ENCODE data around the gene TNS1.
"Not testable (repeated sequence)": the region's sequence is repeated elsewhere in the genome, so short reads cannot be mapped to it uniquely, and the experiment has no call there.

Gene TNS1

DNA sequence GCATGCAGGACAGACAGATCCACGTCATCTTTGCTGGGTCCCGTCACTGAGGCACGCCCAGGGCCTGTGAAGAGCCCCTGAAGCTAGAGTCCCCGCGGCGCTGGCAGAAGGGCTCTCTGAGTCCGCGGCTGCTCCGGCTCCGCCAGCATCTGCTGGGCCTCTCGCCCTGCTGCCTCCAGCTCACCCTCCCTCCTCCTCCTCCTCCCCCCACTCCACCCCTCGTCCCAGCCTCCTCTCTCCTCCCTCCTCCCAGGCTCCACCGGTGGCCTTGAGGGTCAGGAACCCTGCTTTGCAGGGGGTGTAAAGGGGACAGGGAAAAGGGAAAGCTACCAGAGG, at the start of gene TNS1:
TNS1 (minus strand) TSS at position 151 of the 336 bp plus-strand sequence; CDS start at position 28, 123 bp downstream.
- no peak for DNase-seq

DNA sequence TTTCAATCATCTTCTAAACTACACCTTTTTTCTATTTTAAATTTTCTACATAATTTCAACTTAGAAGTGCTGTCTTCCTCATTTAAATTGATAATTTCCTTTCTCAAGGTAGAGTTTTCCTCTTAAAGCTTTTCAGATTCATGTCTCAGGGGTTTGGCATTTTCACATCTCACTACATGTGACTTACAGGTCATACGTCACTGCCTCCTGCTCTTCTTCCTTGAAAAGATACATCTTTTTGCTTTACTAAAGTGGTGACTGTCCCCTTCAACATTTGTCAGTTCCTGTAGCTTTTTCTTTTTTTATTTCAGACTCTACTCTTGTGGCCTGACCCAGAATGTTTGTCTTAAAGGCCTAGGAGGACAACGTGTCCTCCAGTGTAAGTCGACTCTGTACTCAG, 49.1 kb upstream of the TNS1 start:
- DNase-seq, result no peak

DNA sequence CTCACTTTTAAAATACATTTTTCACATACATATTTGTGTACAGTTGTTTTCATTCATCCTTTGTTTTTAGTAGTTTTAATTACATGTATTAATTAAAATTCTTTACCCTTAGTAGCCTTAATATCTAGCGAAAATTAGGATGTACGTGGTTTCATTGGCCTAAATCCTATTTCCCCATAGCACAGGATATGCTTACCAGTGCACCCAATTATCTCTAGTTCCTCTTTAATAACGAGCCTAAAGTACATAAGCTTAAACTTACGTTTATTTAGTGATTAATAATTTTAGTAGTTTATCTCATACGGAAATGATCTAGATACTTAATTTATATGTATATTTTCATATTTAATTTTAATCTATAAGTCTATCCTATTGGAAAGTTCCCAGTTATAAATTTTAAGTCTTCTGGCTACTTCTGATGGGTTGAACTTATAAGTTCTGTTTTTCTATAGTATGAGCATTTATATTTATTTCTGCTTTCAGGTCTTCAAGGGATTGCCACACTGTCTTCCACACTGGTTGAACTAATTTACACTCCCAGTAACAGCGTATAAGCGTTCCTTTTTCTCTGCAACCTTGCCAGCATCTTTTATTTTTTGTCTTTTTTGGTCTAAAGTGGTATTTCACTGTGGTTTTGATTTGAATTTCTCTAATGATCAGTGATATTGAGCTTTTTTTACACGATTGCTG, 44.9 kb upstream of the TNS1 start:
- no peak for DNase-seq

GRCh38 chr2:218046238-218046637, 43.4 kb upstream of the TNS1 start:
- no peak for DNase-seq

- DNase-seq, result not testable (repeated sequence)
Observed at GRCh38 chr2:218044599-218044998, 41.8 kb upstream of the TNS1 start.

DNA sequence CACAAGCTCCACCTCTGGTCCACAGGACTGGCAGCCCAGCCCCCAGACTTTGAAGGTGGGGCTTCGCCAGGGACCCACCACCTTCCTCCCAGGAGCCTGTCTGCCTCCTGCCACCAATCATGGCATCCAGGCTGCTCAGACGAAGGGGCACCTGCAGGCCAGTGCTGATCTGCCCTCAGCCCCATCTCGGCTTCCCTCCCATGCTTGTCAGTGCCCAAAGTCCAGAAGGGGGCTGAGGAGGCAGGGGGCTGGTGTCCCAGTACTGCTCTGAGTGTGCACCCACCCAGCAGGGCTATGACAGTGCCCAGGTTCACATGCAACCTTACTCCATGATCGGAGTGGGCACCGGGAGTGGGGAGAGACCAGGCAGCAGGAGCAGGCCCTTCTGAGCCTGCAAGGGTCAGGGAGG, 40.9 kb upstream of the TNS1 start:
- DNase-seq, result no peak

DNA sequence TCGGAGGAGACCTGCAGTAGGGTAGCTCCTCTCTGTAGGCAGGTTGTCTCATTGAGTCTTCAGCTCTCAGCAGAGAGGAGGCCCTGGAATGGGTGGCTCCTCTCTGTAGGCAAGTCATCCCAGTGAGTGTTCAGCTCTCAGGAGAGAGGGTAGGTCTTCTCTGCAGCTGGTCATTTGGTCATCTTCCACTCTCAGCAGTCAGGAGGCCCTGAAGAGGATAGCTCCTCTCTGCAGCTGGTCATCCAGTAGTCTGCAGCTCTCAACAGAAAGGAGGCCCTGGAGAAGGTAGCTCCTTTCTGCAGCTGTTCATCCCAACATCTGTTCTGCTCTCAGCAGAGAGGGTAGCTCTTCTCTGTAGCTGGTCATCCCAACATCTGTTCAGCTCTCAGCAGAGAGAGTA, 40.3 kb upstream of the TNS1 start:
- no peak for DNase-seq

DNA sequence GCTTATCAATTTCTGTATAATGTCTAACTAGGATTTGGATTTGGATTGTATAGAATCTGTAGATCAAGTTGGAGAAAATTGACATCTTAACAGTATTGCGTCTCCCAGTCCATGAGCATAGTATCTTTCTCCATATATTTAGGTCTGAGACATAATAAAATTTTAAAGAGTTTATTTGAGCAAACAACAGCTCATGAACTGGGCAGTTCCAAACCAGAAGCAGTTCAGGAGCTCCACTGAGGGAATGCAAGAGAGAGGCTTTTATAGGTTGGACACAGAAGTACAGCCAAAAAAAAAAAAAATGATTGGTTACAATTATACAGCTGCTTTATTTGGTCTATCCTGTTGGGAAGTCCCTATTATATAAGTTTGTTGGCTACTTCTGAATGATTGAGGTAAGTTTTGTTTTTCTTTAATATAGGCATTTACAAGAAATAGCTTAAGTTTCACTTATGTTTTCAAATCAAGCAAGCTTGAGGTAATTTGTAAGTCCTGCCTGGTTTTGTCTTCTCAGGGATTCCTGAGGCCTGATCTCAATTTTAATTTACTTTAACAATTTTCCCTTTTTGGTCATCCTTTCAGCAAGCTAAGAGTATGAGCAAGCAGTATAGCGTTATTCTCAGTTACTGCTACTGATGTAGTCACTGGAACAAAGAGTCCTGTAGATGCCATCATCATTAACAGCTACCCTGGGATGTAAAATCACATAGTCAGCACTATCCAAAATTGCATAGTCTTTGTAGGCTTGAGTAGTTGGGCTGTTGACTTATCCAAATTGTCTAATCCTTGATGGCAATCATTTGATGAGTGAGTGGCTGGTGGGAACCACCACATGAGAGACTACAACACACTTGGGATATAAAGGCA, 38.7 kb upstream of the TNS1 start:
- DNase-seq, result no peak

DNA sequence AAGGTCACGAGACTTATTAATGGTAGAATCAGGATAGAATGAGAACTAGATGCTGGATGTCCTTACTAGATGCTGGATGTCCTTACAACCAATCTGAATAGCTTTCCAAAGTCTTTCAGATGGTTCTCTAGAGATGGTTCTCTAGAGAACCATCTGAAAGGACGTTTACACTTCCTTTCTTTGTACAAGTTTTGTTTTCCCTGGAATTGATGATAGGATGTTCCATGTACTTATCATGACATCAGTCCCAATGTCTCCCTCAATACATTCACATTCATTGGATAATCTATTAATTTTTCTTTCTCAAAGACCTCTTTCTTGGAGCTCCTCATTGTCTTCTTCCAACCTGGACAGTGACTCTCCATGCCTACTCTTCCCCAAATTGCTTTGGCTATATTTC, 38.1 kb upstream of the TNS1 start:
- no peak for DNase-seq

- DNase-seq, result no peak
Observed at GRCh38 chr2:218039171-218039570, 36.4 kb upstream of the TNS1 start.

- DNase-seq, result no peak
Observed at GRCh38 chr2:218036371-218036770, 33.6 kb upstream of the TNS1 start.

- no peak for DNase-seq
Observed at GRCh38 chr2:218035463-218036100, 32.8 kb upstream of the TNS1 start.

DNA sequence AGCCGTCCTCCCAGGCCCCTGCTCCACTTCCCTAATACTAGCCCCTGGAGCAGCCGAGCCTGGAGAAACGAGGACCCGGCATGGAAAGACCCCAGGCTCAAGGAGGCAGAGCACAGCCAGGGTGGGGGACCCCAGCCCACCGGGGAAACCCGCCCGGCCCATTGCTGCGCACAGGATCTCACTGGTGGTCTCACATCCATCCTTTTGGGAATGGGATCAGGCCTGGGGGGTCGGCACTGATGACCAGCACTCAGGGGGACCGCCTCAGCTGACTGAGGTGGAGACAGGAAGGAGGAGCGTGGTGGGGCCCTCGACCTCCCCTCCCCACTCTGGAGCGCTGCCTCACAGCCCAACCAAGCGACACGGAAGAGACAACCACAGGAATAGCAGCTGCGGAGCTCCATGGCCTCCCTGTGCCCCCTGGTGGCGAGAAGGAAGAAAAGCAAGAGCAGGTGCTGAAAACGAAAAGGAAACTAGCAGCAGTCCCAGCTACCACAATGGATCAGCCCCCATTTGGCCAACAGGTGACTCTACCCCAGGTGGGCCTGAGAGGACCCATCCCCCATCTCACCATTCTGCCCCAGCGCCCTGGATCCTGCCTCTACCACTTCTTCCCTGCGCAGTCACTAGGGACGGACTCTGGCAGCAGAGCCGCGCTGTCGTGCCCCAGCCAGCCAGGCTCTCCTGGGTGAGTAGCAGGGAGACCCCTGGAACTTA, 31.9 kb upstream of the TNS1 start:
- peak; percentile 40 to 53 for DNase-seq

GRCh38 chr2:218033590-218034496, 31.0 kb upstream of the TNS1 start:
- DNase-seq, result no peak

- DNase-seq, result no peak
Observed at GRCh38 chr2:218033208-218033589, 30.4 kb upstream of the TNS1 start.

DNA sequence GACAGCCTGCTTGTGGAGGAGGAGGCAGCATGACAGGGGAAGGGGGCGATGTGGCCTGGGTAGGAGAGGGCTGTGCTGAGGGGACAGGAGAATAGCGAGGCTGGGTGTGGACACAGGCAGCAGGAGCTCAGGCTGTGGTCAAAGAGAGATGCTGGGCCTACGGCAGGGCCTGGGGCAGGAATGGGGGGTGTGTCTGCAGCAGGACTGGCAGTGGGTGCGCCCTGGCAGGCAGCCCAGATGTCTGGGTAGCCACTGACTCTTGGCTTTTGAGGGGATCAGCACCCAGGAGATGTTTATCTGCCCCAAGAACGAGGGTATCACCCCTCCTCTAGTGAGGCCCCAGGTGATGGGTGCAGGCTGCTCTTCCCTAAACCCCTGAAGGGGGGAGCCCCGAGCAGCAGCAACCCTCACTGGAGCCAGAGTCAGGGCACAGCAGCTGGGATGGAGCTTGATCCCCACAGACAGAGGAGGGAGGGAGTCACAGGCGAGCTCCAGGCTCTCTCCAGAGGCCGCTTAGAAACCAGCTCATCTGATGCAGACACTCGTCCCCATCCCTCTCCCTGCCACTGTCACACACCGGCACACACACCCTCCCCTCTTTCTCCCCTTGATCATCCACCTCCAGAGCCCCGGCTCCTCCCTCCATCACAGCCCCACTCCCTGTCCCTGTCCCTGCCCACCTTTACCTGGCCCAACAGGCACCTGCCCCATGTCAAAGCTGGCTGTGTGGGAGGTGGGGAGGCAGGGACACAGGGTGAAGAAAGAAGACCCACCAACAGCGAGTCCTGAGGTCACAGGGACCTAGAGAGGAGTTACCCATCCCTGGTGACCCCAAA, 29.8 kb upstream of the TNS1 start:
- DNase-seq, result no peak

DNA sequence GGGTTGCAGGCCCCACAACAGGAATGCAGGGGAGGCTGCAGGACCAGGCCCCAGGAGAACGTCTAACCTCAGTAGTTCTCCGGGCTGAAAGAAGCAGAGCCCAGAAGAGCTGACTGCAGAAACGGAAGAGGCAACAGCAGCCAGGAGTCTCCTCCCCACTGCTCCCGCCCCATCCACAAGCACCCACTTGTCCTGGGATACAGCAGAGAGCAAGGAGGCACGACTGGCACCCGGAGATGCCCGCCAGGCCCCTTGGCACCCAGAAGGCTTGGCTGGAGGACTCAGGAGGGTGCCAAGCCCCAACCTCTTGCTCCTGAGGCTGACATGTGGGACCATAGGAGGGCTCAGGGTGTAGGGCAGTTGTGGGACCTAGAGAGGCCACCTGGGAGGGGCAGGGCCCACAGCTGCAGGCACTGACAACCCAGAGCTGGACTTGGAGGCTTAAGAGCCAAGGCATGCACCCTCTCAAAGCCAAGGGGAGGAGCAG, 29.0 kb upstream of the TNS1 start:
- no peak for DNase-seq

DNA sequence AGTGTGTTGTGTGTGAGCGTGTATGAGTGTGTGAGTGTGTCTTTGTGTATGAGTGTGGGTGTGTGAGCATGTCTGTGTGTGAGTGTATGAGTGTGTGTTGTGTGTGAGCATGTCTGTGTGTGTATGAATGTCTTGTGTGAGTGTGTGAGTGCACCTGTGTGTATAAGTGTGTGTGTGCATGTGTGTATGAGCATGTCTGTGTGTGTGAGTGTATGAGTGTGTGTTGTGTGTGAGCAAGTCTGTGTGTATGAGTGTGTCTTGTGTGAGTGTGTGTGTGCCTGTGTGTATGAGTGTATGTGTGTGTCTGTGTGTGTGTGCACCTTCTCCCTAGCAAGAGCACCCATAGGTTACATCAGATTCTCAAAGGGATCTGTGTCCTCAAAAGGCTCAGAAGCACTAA, 28.5 kb upstream of the TNS1 start:
- DNase-seq, result no peak

- DNase-seq, result no peak
Observed at GRCh38 chr2:218030409-218031195, 27.8 kb upstream of the TNS1 start.
